ENCODE measurements around the gene AGA. TPM values are rescaled to one million over a fixed set of nuclear protein-coding genes. Genes with fewer than 3 reads are reported as not detected.

Gene AGA
- total and polyA plus RNA-seq, 2 of the 4 experiments (the other 2 are of a cell fraction): 26.3 to 38.5 TPM

- Histone ChIP-seq H3K27ac (ENCODE audit: insufficient read depth, low read length) (no peak overlapping the region), H2BK20ac (ENCODE audit: low read depth, low read length) (no peak overlapping the region), H3K79me1 (ENCODE audit: low read depth in 1 of 2, low read length in 2 of 2) (no peaks in the 10 kb centered on the region), H2AK9ac (replicated peaks; ENCODE audit: low read depth, low read length, poor library complexity) (no peak overlapping the region), H3K36me3 (ENCODE audit: control insufficient read depth, insufficient read depth, low read length) (no peaks in the 10 kb centered on the region), H3K56ac (ENCODE audit: extremely low read depth, insufficient read depth, low read length) (no peak overlapping the region), H2BK15ac (ENCODE audit: low read depth, low read length) (no peak overlapping the region), H2AK5ac (ENCODE audit: low read depth, low read length) (no peak overlapping the region; the same call in 1 of the 2 replicates), H3K9ac (ENCODE audit: low read depth, low read length) (no peak overlapping the region), H2AFZ (replicated peaks; ENCODE audit: low read length, poor library complexity) (no peak overlapping the region), H2BK120ac (ENCODE audit: low read depth, low read length) (no peak overlapping the region), H3K4me1 (ENCODE audit: control insufficient read depth, insufficient read depth, low read length) (peaks cover 2% of the 10 kb centered on the region; the same call in 1 of the 2 replicates), H4K8ac (ENCODE audit: low read depth in 2 of 2, low read length in 2 of 2) (no peak overlapping the region; a peak in 1 of 4 replicates), H3K18ac (ENCODE audit: low read depth, low read length) (no peak overlapping the region; the same call in 1 of the 2 replicates), H3K4ac (ENCODE audit: low read depth, low read length) (no peak overlapping the region), H3K14ac (replicated peaks; ENCODE audit: low read depth, low read length) (no peak overlapping the region), H3K4me2 (ENCODE audit: low read depth, low read length) (no peak overlapping the region), H3K27me3 (ENCODE audit: control insufficient read depth, insufficient read depth, low read length) (no peaks in the 10 kb centered on the region), H2BK5ac (ENCODE audit: low read depth, low read length, poor library complexity, severe bottlenecking) (no peak overlapping the region), H4K91ac (ENCODE audit: insufficient read depth, low read depth, low read length) (no peak overlapping the region), H3K9me3 (ENCODE audit: control insufficient read depth, insufficient read depth, low read length) (no peaks in the 10 kb centered on the region), H4K5ac (ENCODE audit: low read depth, low read length) (no peak overlapping the region), H3K23ac (ENCODE audit: low read depth, low read length) (no peak overlapping the region), H4K20me1 (ENCODE audit: insufficient read depth, low read length) (no peaks in the 10 kb centered on the region), H3K4me3 (ENCODE audit: insufficient read depth, low read depth, low read length) (no peak overlapping the region), H3K9me1 (ENCODE audit: insufficient read depth, low read length) (no peaks in the 10 kb centered on the region)
- dilution Hi-C loops (cut with HindIII; ENCODE audit: low sequenced_read_pairs, unreplicated experiment): no loop called here
- ATAC-seq (ENCODE audit: low read depth) (no peak), DNase-seq (no peak)
- no CpG with 5 or more reads among the region's 1 CpG for WGBS, 2 experiments (ENCODE audit: extremely low coverage in 2 of 2, insufficient read length in 1 of 2)
- POLR2A ChIA-PET (ENCODE audit: unreplicated experiment): no interaction called here
- TF ChIP-seq POLR2A (IDR thresholded peaks at IDR 0.05; ENCODE audit: low read depth, low read length) (no peak), MAZ (IDR thresholded peaks at IDR 0.05; ENCODE audit: borderline replicate concordance, low read depth, low read length) (no peak)
- intact Hi-C loops (cut with micrococcal nuclease): no loop called here
- CTCF ChIA-PET: interaction anchor here (1.0 to 1.5 kb wide), 2 partner anchors 10 to 20 kb away, joined by 3 read pairs; no protein-coding TSS in a partner anchor
- no TSS peak for BruUV-seq (replicated peaks)
- in situ Hi-C loops (cut with MboI; ENCODE audit: low sequenced_read_pairs): no loop called here
Measured at GRCh38 chr4:177473991-177474390, 31.8 kb upstream of the AGA start.
